Activated T-helper 17 cell treated with anti-CD3 and anti-CD28 coated beads, Interleukin-2, amount 50 U/mL, for 72 hours (primary cell): ENCODE measurements around the gene PTPRM. TPM values are rescaled to one million over a fixed set of nuclear protein-coding genes. Genes with fewer than 3 reads are reported as not detected.

Source experiments
- ATAC-seq: fragments of 150-1000 bp; cut with Tn5 transposase; replicated peaks from 2 replicates; pipeline ENCODE4 v1.10.0; 2021; ENCODE audit warnings: mild to moderate bottlenecking, moderate library complexity
- H3K27ac Mint-ChIP-seq: one replicate; pipeline ENCODE4 v1.8.0; 2022; ENCODE audit warnings: mixed read lengths
- H3K27me3 Mint-ChIP-seq: one replicate; pipeline ENCODE4 v1.8.0; 2022; ENCODE audit warnings: mixed read lengths
- H3K36me3 Mint-ChIP-seq: one replicate; pipeline ENCODE4 v1.8.0; 2022; ENCODE audit warnings: low read depth, mild to moderate bottlenecking, mixed read lengths
- H3K4me1 Mint-ChIP-seq: one replicate; pipeline ENCODE4 v1.8.0; 2022; ENCODE audit warnings: mixed read lengths
- H3K4me3 Mint-ChIP-seq: one replicate; pipeline ENCODE4 v1.8.0; 2022; ENCODE audit warnings: mild to moderate bottlenecking, mixed read lengths
- H3K9me3 Mint-ChIP-seq: one replicate; pipeline ENCODE4 v1.8.0; 2022; ENCODE audit warnings: mixed read lengths
- total RNA-seq, 2 donors: library from RNA; stranded (reverse); gene quantifications; one replicate each; pipeline ENCODE4 v1.2.3, GENCODE V29; 2022

The PTPRM gene
- total RNA-seq, 2 donors from 2014 or later, result 7.5 to 24.5 TPM

DNA sequence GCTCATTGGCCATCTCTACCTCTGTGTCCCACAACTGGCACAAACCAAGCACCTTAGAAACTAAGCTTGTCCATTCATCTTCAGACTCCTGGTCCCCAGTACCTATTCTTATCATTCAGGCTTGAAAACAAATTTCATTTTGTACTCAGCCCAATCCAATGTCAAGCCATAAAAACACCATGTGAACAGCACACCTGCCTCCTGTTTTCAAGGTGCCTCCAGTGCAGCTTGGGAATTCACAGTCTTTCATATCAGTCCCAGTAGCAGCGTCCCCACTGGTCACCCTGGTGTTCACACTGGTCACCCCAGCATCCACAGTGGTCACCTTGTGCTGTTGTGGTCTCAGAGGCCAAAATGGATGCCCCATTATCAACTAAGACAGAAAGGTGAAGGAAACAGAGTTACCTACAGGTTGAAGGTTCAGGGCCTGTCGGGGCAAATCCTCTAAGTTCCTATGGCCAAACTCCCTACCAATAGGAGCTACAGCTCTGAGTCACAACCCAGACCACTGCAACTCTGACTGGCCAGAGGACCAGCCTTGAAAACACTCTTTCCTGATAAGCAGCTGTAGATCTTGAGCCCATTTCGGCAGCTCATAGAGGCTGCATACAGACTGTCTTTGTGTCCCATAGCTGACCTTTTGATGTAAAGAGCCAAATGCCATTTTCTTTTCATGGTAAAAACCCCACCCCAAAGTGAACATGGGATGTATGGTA, 782.6 kb downstream of the PTPRM start:
- no peak overlapping the region for H3K27ac Mint-ChIP-seq
- H3K4me1 Mint-ChIP-seq, result no peaks in the 10 kb centered on the region
- no peak for ATAC-seq

GRCh38 chr18:8350628-8351027, 783.5 kb downstream of the PTPRM start:
- Mint-ChIP-seq H3K4me1 (no peaks in the 10 kb centered on the region), H3K9me3 (no peaks in the 10 kb centered on the region), H3K27me3 (no peaks in the 10 kb centered on the region), H3K4me3 (no peak overlapping the region), H3K36me3 (no peaks in the 10 kb centered on the region), H3K27ac (no peak overlapping the region)
- ATAC-seq, result no peak

More for the DNA sequence above, 782.6 kb downstream of the PTPRM start:
- H3K27me3 Mint-ChIP-seq, result no peaks in the 10 kb centered on the region
- H3K36me3 Mint-ChIP-seq, result no peaks in the 10 kb centered on the region
- H3K4me3 Mint-ChIP-seq, result no peak overlapping the region
- no peaks in the 10 kb centered on the region for H3K9me3 Mint-ChIP-seq

DNA sequence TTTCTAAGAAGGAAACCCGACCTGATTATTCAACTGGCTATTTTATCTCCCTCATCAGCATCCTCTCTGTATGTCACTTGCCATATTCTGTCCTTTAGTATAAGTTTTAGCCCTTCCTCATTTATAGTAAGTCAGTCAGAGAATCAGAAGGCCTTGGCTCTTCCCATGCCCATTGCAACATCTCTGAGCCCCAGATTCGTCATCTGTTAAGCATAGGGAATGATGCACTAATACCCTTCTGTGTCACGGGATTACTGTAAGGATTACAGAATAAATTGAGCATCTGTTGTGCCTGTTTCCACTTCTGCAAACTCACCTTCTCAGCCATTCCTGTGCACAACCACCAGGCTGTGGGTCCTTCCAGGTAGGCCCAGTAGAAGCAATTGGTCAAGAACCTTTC, 784.0 kb downstream of the PTPRM start:
- Mint-ChIP-seq H3K36me3 (no peaks in the 10 kb centered on the region), H3K4me3 (no peak overlapping the region), H3K27me3 (no peaks in the 10 kb centered on the region), H3K4me1 (no peaks in the 10 kb centered on the region), H3K27ac (no peak overlapping the region), H3K9me3 (no peaks in the 10 kb centered on the region)
- no peak for ATAC-seq

GRCh38 chr18:8354304-8354703, 787.2 kb downstream of the PTPRM start:
- no peak overlapping the region for H3K27ac Mint-ChIP-seq
- no peak overlapping the region for H3K4me3 Mint-ChIP-seq
- no peak for ATAC-seq
- H3K36me3 Mint-ChIP-seq, result no peaks in the 10 kb centered on the region
- H3K27me3 Mint-ChIP-seq, result no peaks in the 10 kb centered on the region
- no peaks in the 10 kb centered on the region for H3K4me1 Mint-ChIP-seq
- H3K9me3 Mint-ChIP-seq, result no peaks in the 10 kb centered on the region

DNA sequence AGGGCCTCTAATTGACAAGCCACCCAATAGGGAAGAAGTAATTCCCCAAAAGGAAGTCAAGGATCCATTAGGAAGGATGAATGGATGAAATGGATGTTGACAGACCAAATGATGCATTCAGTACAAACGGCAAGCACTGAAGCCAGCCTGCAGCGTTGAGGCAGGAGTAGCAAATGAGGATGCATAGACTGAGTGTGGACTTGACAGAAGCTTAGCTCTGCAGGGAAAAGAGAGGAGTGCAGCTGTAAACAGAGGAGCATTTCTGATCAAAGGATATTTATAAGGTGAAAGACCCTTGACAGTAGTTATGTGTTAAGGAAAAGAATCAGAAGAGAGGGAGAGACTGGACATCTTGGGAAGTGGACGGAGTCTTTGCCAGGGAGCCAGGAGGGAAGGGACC, 788.9 kb downstream of the PTPRM start:
- H3K4me3 Mint-ChIP-seq, result no peak overlapping the region
- no peaks in the 10 kb centered on the region for H3K27me3 Mint-ChIP-seq
- H3K9me3 Mint-ChIP-seq, result no peaks in the 10 kb centered on the region
- ATAC-seq, result no peak
- H3K36me3 Mint-ChIP-seq, result no peaks in the 10 kb centered on the region
- H3K27ac Mint-ChIP-seq, result no peak overlapping the region
- H3K4me1 Mint-ChIP-seq, result no peaks in the 10 kb centered on the region

- Mint-ChIP-seq H3K27ac (no peak overlapping the region), H3K27me3 (no peaks in the 10 kb centered on the region), H3K4me1 (no peaks in the 10 kb centered on the region), H3K4me3 (no peak overlapping the region), H3K36me3 (no peaks in the 10 kb centered on the region), H3K9me3 (no peaks in the 10 kb centered on the region)
- no peak for ATAC-seq
Observed at GRCh38 chr18:8357320-8357719, 790.2 kb downstream of the PTPRM start.

GRCh38 chr18:8358033-8358765, 791.1 kb downstream of the PTPRM start:
- no peak overlapping the region for H3K4me3 Mint-ChIP-seq
- no peak overlapping the region for H3K27ac Mint-ChIP-seq
- H3K9me3 Mint-ChIP-seq, result no peaks in the 10 kb centered on the region
- no peaks in the 10 kb centered on the region for H3K4me1 Mint-ChIP-seq
- no peaks in the 10 kb centered on the region for H3K36me3 Mint-ChIP-seq
- H3K27me3 Mint-ChIP-seq, result no peaks in the 10 kb centered on the region
- ATAC-seq, result no peak

GRCh38 chr18:8359076-8359475, 792.0 kb downstream of the PTPRM start:
- H3K36me3 Mint-ChIP-seq, result no peaks in the 10 kb centered on the region
- no peaks in the 10 kb centered on the region for H3K4me1 Mint-ChIP-seq
- no peaks in the 10 kb centered on the region for H3K9me3 Mint-ChIP-seq
- no peak overlapping the region for H3K27ac Mint-ChIP-seq
- H3K4me3 Mint-ChIP-seq, result no peak overlapping the region
- ATAC-seq, result no peak
- H3K27me3 Mint-ChIP-seq, result no peaks in the 10 kb centered on the region

GRCh38 chr18:8359481-8359880, 792.4 kb downstream of the PTPRM start:
- Mint-ChIP-seq H3K9me3 (no peaks in the 10 kb centered on the region), H3K36me3 (no peaks in the 10 kb centered on the region), H3K27me3 (no peaks in the 10 kb centered on the region), H3K27ac (no peak overlapping the region), H3K4me3 (no peak overlapping the region), H3K4me1 (no peaks in the 10 kb centered on the region)
- ATAC-seq, result no peak

GRCh38 chr18:8361941-8362471, 794.9 kb downstream of the PTPRM start:
- Mint-ChIP-seq H3K27ac (no peak overlapping the region), H3K4me1 (no peaks in the 10 kb centered on the region), H3K4me3 (no peak overlapping the region), H3K27me3 (no peaks in the 10 kb centered on the region), H3K9me3 (no peaks in the 10 kb centered on the region), H3K36me3 (no peaks in the 10 kb centered on the region)
- no peak for ATAC-seq

- Mint-ChIP-seq H3K4me1 (no peaks in the 10 kb centered on the region), H3K4me3 (no peak overlapping the region), H3K27me3 (no peaks in the 10 kb centered on the region), H3K9me3 (no peaks in the 10 kb centered on the region), H3K27ac (no peak overlapping the region), H3K36me3 (no peaks in the 10 kb centered on the region)
- ATAC-seq, result no peak
Observed at GRCh38 chr18:8362863-8363262, 795.7 kb downstream of the PTPRM start.

DNA sequence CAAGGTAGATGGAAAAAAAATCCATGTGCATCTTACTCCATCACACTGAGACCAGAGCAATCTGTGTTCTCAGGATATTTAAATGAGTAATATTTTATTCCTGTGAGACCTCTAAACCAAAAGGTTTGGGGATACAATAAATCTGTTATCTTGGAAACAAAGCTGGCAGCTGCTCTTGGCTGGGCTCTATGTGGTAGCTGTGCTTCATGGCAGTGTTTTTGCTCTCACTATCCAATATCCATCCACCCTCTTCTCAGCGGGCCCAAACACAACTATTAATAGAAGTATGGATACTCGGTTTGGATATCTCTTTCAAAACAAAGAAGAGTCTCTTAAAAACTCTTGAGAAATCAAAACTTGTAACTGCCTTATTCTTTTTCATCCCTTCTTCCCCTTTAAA, 797.3 kb downstream of the PTPRM start:
- Mint-ChIP-seq H3K9me3 (no peaks in the 10 kb centered on the region), H3K4me3 (no peak overlapping the region), H3K36me3 (no peaks in the 10 kb centered on the region), H3K27ac (no peak overlapping the region), H3K4me1 (no peaks in the 10 kb centered on the region), H3K27me3 (peaks cover 7% of the 10 kb centered on the region)
- no peak for ATAC-seq

DNA sequence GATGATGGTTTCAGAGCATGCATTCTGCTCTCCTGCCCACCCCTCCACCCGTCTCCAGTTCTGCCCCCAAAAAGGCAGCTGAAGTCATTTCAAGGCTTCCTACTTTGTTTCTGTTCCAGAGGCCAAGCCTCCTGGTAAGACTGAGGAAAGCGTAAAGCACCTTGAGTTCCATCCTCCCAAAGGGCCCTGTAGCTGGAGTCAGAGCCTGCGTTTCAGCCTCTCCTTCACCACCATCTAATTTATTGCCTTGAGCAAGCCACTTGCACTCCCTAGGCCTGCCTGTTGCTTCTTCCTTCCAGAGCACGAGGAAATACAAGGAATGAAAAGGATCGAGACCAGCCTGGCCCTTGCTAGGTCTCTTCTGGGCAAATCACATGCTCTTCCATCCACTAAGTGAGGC, 797.9 kb downstream of the PTPRM start:
- Mint-ChIP-seq H3K4me3 (no peak overlapping the region), H3K36me3 (no peaks in the 10 kb centered on the region), H3K4me1 (no peaks in the 10 kb centered on the region), H3K27ac (no peak overlapping the region), H3K9me3 (no peaks in the 10 kb centered on the region), H3K27me3 (peaks cover 7% of the 10 kb centered on the region)
- no peak for ATAC-seq

- H3K36me3 Mint-ChIP-seq, result no peaks in the 10 kb centered on the region
- no peaks in the 10 kb centered on the region for H3K9me3 Mint-ChIP-seq
- H3K27me3 Mint-ChIP-seq, result peaks cover 7% of the 10 kb centered on the region
- no peaks in the 10 kb centered on the region for H3K4me1 Mint-ChIP-seq
- H3K27ac Mint-ChIP-seq, result no peak overlapping the region
- no peak overlapping the region for H3K4me3 Mint-ChIP-seq
- no peak for ATAC-seq
Observed at GRCh38 chr18:8365528-8365927, 798.4 kb downstream of the PTPRM start.

- H3K27me3 Mint-ChIP-seq, result peaks cover 7% of the 10 kb centered on the region
- H3K4me1 Mint-ChIP-seq, result no peaks in the 10 kb centered on the region
- ATAC-seq, result no peak
- no peaks in the 10 kb centered on the region for H3K36me3 Mint-ChIP-seq
- H3K9me3 Mint-ChIP-seq, result no peaks in the 10 kb centered on the region
- no peak overlapping the region for H3K27ac Mint-ChIP-seq
- H3K4me3 Mint-ChIP-seq, result no peak overlapping the region
Observed at GRCh38 chr18:8366070-8366469, 799.0 kb downstream of the PTPRM start.
